ENCODE measurements around the gene SLC16A12.

- TF ChIP-seq CTCF (IDR thresholded peaks at IDR 0.05; ENCODE audit: extremely low read depth in 1 of 2, insufficient read depth in 1 of 2, low read depth in 1 of 2, low read length in 2 of 2) (no peak), EZH2 (IDR thresholded peaks at IDR 0.05; ENCODE audit: borderline replicate concordance, low read depth, low read length, severe bottlenecking) (no peak), POLR2A (IDR thresholded peaks at IDR 0.05; ENCODE audit: low read depth, low read length) (no peak), POLR2AphosphoS5 (IDR thresholded peaks at IDR 0.05; ENCODE audit: insufficient read depth, low read depth, low read length) (no peak), JUN (IDR thresholded peaks at IDR 0.05; ENCODE audit: borderline replicate concordance, insufficient read depth, insufficient read length, low read depth) (no peak), MAX (IDR thresholded peaks at IDR 0.05; ENCODE audit: insufficient read depth, insufficient read length) (no peak)
These were observed 131.0 kb downstream of the SLC16A12 start for GRCh38 chr10:89404104-89405047.

Data from endothelial cell of umbilical vein (primary cell).